ENCODE results near the gene MYMX. TPM values are rescaled to one million over a fixed set of nuclear protein-coding genes. Genes with fewer than 3 reads are reported as not detected.

Gene MYMX
- total and polyA plus RNA-seq, 4 donors = 0.22 TPM; not detected in 3

DNA sequence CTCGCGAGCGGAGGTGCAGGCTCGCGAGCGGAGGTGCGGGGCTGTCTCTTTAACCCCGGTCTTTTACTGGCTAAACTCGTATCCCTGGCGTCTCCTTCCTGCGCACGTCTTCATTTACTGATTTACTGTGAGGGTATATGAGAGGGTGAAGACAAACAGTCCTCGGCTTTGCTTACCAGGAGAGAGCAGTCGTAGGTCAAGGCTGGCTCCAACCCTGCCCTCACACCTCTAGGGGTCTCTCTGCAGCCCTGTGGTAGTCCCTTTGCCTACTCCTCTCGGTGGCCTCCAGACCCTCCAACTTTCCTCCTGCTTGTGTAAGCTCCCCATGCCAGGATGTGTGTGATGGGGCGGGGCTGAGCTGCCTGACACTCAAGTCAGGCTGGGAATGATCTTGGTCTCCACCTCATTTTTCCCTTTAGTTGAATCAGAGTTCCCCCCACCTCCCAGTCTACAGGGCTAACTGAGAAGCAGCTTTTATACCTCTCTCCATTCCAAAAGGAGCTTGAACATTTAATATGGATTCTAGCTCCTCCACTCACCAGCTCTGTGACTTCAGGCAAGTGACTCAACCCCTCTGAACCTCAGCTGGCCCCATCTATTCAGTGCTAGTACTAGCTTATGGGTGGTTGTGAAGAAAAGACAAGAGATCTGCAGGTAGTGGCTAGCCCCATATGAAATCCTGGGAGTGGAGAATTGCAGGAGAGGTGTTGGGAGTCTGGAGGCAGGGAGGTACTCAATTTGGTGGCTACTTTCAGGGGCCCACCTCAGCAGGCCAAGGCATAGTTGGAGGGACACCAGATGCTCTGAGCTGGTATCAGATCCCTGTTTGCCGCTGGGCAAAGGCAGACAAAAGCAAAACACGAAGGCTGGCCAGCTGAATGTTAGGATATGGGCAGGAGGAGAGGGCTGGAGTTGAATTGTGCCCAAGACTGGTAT, 7.6 kb downstream of the MYMX start:
- Histone ChIP-seq H3K9me3 (ENCODE audit: control insufficient read depth, insufficient read depth, low read length) (no peaks in the 10 kb centered on the region), H3K4me3 (ENCODE audit: low read depth, low read length) (peak overlapping the region; percentile 32), H3K27ac (ENCODE audit: low read depth, low read length) (no peak overlapping the region), H3K4me1 (ENCODE audit: control insufficient read depth, insufficient read depth, low read length) (peaks cover 75% of the 10 kb centered on the region), H3K36me3 (ENCODE audit: control insufficient read depth, insufficient read depth, low read length) (peaks cover 13% of the 10 kb centered on the region), H3K27me3 (ENCODE audit: control insufficient read depth, insufficient read depth, low read length) (peaks cover 3% of the 10 kb centered on the region)
- DNase-seq (ENCODE audit: low read depth in 4 of 6, low spot score in 6 of 6) = peak in 1 of 6 donors; percentile 57
- 47% methylated on average over 3 of the region's 18 CpGs for WGBS (ENCODE audit: insufficient coverage)

DNA sequence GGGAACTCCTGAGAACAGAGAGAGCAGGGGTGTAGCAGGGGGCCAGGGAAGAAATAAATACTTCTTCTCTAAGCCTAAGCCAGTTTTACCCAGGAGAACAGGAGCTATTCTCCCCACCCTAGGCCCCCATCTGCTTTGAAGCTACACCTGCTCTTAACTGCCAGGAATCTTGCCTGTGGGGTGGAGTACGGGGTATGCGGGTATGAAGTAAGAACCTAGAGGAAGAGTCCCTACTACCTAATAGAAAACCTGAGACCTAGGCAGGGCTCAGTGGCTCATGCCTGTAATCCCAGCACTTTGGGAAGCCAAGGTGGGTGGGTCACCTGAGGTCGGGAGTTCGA, 8.2 kb downstream of the MYMX start:
- DNase-seq (ENCODE audit: low read depth in 4 of 6, low spot score in 6 of 6) = no peak

DNA sequence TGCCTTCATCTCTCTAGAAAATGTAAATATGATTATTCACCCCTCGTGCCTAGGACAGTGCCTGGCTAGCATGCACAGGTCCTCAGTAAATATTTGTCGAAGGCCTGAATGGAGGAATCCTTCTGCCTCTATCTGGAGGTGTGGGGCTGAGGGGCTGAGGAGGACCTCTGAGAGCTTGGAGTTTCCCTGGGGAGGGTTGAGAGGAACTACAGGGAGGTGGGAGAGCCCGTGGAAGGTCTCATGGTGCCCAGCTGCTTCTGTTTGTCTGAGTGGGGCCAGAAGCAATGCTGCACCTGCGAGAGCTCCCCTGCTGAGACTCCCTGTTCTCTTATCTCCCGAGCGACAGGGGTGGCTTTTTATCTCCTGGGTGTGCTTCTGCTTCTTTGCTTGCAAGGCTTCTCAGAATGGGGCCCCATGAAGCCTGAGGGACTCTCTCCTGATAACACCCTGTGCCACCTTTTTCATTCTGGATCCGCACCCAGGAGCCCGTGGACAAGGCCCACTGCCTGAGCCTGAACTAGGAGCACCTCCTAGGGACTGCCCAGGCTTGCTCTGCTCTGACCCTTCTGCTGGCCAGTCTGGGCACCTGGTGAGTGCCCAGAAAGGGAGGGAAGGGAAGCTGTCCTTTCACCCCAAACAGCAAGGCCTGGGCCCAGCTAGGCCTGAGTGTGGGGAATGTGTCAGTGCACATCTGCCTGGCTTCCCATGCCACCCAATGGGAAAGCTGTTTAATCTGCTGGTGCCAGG, 9.0 kb downstream of the MYMX start:
- WGBS (ENCODE audit: insufficient coverage) = 77% methylated on average over 7 of the region's 8 CpGs

More for the DNA sequence above, 8.2 kb downstream of the MYMX start:
- WGBS (ENCODE audit: insufficient coverage) = no CpG with 5 or more reads among the region's 4 CpGs
- Histone ChIP-seq H3K36me3 (ENCODE audit: control insufficient read depth, insufficient read depth, low read length) (peaks cover 20% of the 10 kb centered on the region), H3K9me3 (ENCODE audit: control insufficient read depth, insufficient read depth, low read length) (no peaks in the 10 kb centered on the region), H3K27me3 (ENCODE audit: control insufficient read depth, insufficient read depth, low read length) (peaks cover 2% of the 10 kb centered on the region), H3K27ac (ENCODE audit: low read depth, low read length) (no peak overlapping the region), H3K4me3 (ENCODE audit: low read depth, low read length) (no peak overlapping the region), H3K4me1 (ENCODE audit: control insufficient read depth, insufficient read depth, low read length) (peaks cover 69% of the 10 kb centered on the region)

DNA sequence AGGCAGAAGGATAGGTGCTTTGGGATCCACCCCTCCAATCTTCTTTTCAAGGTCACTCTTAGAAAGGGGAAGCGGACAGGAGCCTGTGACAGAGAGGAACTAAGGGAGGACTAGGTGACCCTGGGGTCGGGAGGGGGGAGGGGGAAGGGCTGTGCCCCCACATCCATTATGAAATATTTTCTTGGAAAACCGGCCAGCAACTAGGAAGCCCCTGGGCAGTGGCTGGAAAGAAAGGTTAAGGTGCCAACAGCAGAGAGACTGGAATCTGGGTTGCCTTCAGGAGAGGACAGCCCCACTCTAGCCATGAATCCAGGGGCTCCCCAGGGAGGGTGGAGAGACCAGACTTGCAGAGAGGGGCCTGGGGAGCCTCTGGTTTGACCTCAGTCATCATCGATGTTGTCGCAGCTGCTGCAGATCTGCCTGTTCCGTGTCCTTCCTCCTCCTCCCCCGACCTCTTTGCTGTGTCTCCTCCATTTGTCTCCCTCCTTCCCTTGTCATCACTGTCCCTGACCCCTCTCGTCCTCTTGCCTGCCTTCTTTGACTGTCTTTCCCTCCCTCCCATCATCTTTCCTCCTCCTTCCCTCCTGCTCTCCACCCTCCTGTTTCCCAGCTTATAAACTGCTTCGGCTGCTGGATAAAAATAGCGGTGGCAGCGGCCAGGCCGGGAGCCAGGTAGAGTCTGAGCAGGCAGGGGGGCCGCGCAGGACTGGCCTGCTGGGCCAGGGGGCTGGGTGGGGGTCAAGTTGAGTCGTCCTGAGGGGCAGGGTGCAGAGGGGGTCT, 9.8 kb downstream of the MYMX start:
- Histone ChIP-seq H3K27me3 (ENCODE audit: control insufficient read depth, insufficient read depth, low read length) (no peaks in the 10 kb centered on the region), H3K4me3 (ENCODE audit: low read depth, low read length) (no peak overlapping the region), H3K36me3 (ENCODE audit: control insufficient read depth, insufficient read depth, low read length) (peaks cover 33% of the 10 kb centered on the region), H3K4me1 (ENCODE audit: control insufficient read depth, insufficient read depth, low read length) (peaks cover 61% of the 10 kb centered on the region), H3K9me3 (ENCODE audit: control insufficient read depth, insufficient read depth, low read length) (no peaks in the 10 kb centered on the region), H3K27ac (ENCODE audit: low read depth, low read length) (no peak overlapping the region)
- WGBS (ENCODE audit: insufficient coverage) = 40% methylated on average over 10 of the region's 15 CpGs
- peak in 1 of 6 donors; percentile 28 for DNase-seq (ENCODE audit: low read depth in 4 of 6, low spot score in 6 of 6)

More for the DNA sequence above, 9.0 kb downstream of the MYMX start:
- H3K4me1 ChIP-seq (ENCODE audit: control insufficient read depth, insufficient read depth, low read length) = peaks cover 67% of the 10 kb centered on the region
- no peaks in the 10 kb centered on the region for H3K9me3 ChIP-seq (ENCODE audit: control insufficient read depth, insufficient read depth, low read length)
- no peak for DNase-seq (ENCODE audit: low read depth in 4 of 6, low spot score in 6 of 6)
- H3K4me3 ChIP-seq (ENCODE audit: low read depth, low read length) = no peak overlapping the region
- no peaks in the 10 kb centered on the region for H3K27me3 ChIP-seq (ENCODE audit: control insufficient read depth, insufficient read depth, low read length)
- H3K27ac ChIP-seq (ENCODE audit: low read depth, low read length) = no peak overlapping the region
- H3K36me3 ChIP-seq (ENCODE audit: control insufficient read depth, insufficient read depth, low read length) = peaks cover 25% of the 10 kb centered on the region

DNA sequence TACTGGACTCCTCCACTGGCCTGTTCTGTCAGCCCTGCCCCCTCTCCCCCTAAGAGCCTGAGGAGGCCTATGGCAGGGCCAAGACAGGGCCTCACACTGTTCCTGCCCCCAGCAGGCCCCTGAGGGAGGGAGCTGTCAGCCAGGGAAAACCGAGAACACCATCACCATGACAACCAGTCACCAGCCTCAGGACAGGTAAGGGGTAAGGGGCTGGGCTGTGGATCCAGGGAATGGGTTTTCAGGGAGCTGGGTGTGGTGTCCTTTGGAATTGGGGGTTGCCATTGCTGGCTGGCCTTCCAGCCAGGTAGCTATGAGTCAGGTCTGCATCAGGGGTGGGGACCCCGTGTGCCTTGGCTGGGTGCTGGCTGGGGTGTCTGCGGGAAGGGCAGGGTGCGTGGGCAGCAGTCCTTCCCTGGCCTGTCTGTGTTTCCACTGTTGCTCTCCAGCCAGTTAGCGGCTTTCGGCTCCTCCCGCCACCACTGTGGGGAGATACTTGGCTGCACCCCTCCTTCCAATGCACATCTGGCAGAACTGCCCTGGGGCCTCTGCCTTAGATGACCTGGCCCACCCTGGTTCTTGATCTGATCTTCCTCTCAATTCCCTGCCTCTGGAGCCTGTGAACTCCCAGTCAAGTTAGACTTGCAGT, 10.5 kb downstream of the MYMX start:
- Histone ChIP-seq H3K27ac (ENCODE audit: low read depth, low read length) (no peak overlapping the region), H3K4me1 (ENCODE audit: control insufficient read depth, insufficient read depth, low read length) (peaks cover 56% of the 10 kb centered on the region), H3K4me3 (ENCODE audit: low read depth, low read length) (no peak overlapping the region), H3K9me3 (ENCODE audit: control insufficient read depth, insufficient read depth, low read length) (no peaks in the 10 kb centered on the region), H3K36me3 (ENCODE audit: control insufficient read depth, insufficient read depth, low read length) (peaks cover 33% of the 10 kb centered on the region), H3K27me3 (ENCODE audit: control insufficient read depth, insufficient read depth, low read length) (no peaks in the 10 kb centered on the region)
- 90% methylated on average over 6 of the region's 7 CpGs for WGBS (ENCODE audit: insufficient coverage)
- no peak for DNase-seq (ENCODE audit: low read depth in 4 of 6, low spot score in 6 of 6)

DNA sequence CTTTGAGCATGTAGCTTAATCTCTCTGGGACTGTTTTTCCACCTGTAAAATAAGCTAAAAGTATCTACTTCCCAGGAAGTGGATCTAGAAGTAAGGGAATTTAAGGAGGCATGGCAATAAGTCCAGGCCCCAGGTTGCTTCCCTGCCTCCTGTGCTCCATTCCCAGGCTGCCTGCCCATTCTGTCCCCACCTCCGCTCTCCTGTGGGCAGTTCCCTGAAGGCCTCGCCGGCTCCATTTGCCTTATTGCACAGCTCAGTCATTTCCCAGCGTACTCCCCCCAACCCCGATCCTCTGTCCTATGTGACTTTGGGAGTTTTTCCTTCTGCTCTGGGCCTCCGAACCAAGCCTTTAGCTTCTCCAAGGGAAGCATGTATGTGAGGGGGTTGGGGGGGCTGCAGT, 11.3 kb downstream of the MYMX start:
- no peaks in the 10 kb centered on the region for H3K27me3 ChIP-seq (ENCODE audit: control insufficient read depth, insufficient read depth, low read length)
- peaks cover 40% of the 10 kb centered on the region for H3K36me3 ChIP-seq (ENCODE audit: control insufficient read depth, insufficient read depth, low read length)

DNA sequence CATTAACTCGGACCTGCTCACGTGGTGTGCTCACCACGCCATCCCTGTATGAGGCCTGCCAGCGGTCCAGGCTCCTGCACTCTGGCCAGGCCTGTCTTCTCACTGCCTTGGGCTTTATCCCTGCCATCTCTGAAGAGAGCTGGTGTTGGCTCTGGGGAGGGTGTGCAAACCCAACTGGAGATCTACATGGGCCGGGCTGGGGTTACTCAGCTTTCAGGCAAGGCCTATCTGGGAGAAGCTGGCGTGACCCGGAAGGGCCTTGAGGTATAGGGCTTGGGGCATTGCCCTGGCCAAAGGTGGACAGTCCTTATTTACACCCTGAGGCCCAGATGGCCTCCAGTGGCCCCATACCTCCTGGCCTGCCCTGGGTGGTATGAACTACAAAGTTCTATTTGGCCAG, 11.7 kb downstream of the MYMX start:
- WGBS (ENCODE audit: insufficient coverage) = 92% methylated on average over 7 of the region's 7 CpGs
- Histone ChIP-seq H3K4me1 (ENCODE audit: control insufficient read depth, insufficient read depth, low read length) (peaks cover 56% of the 10 kb centered on the region), H3K36me3 (ENCODE audit: control insufficient read depth, insufficient read depth, low read length) (peaks cover 44% of the 10 kb centered on the region), H3K4me3 (ENCODE audit: low read depth, low read length) (no peak overlapping the region), H3K9me3 (ENCODE audit: control insufficient read depth, insufficient read depth, low read length) (no peaks in the 10 kb centered on the region), H3K27ac (ENCODE audit: low read depth, low read length) (no peak overlapping the region), H3K27me3 (ENCODE audit: control insufficient read depth, insufficient read depth, low read length) (no peaks in the 10 kb centered on the region)
- DNase-seq (ENCODE audit: low read depth in 4 of 6, low spot score in 6 of 6) = no peak

More for the DNA sequence above, 11.3 kb downstream of the MYMX start:
- H3K27ac ChIP-seq (ENCODE audit: low read depth, low read length) = no peak overlapping the region
- H3K4me1 ChIP-seq (ENCODE audit: control insufficient read depth, insufficient read depth, low read length) = peaks cover 54% of the 10 kb centered on the region
- no peak overlapping the region for H3K4me3 ChIP-seq (ENCODE audit: low read depth, low read length)
- DNase-seq (ENCODE audit: low read depth in 4 of 6, low spot score in 6 of 6) = no peak
- H3K9me3 ChIP-seq (ENCODE audit: control insufficient read depth, insufficient read depth, low read length) = no peaks in the 10 kb centered on the region
- 93% methylated on average over 2 of the region's 6 CpGs for WGBS (ENCODE audit: insufficient coverage)

DNA sequence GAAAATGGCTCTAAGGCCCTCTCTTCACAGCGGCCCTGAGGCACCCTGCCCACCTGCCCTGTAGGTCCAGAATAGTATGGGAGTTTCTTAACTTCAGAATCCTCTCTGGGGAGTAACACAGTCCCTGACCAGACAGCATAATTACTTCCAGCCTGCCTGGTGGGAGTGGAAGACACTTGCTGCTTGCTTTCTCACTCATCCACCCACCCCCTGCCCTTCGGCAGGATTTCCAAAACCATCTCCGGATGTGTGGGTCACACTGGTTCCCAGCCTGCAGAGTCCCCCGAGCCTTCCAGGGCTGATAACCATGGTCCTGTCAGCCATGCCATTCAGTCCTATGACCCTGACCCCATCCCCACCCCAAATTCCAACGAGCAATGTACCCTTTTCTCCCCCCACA, 12.1 kb downstream of the MYMX start:
- no peaks in the 10 kb centered on the region for H3K9me3 ChIP-seq (ENCODE audit: control insufficient read depth, insufficient read depth, low read length)
- H3K4me1 ChIP-seq (ENCODE audit: control insufficient read depth, insufficient read depth, low read length) = peaks cover 58% of the 10 kb centered on the region
- DNase-seq (ENCODE audit: low read depth in 4 of 6, low spot score in 6 of 6) = no peak
- H3K4me3 ChIP-seq (ENCODE audit: low read depth, low read length) = no peak overlapping the region
- 75% methylated on average over 4 of the region's 5 CpGs for WGBS (ENCODE audit: insufficient coverage)
- H3K36me3 ChIP-seq (ENCODE audit: control insufficient read depth, insufficient read depth, low read length) = peaks cover 47% of the 10 kb centered on the region
- no peaks in the 10 kb centered on the region for H3K27me3 ChIP-seq (ENCODE audit: control insufficient read depth, insufficient read depth, low read length)
- no peak overlapping the region for H3K27ac ChIP-seq (ENCODE audit: low read depth, low read length)
